Measurements from ENCODE around the gene YAF2.

GRCh38 chr12:42277396-42278127 lies 39.5 kb upstream of the YAF2 start:
- TF ChIP-seq CTCF (IDR thresholded peaks at IDR 0.05) (no peak), POLR2A (IDR thresholded peaks at IDR 0.05) (no peak)
